ENCODE measurements around the gene NDUFV2. TPM values are rescaled to one million over a fixed set of nuclear protein-coding genes. Genes with fewer than 3 reads are reported as not detected.

NDUFV2 gene
- total RNA-seq, 2 experiments from 2014 or later, result 230 to 231 TPM

- no peaks in the 10 kb centered on the region for H3K27me3 Mint-ChIP-seq
- ChIA-PET CTCF (no interaction called here), POLR2A (interaction anchor here (21.7 kb wide), 1 partner anchor 22 kb away, joined by 914 read pairs; the partner anchor contains the start of gene NDUFV2)
- peaks cover 55% of the 10 kb centered on the region for H3K36me3 ChIP-seq (ENCODE audit: insufficient read depth, low read length)
- TF ChIP-seq, protein P1, sequence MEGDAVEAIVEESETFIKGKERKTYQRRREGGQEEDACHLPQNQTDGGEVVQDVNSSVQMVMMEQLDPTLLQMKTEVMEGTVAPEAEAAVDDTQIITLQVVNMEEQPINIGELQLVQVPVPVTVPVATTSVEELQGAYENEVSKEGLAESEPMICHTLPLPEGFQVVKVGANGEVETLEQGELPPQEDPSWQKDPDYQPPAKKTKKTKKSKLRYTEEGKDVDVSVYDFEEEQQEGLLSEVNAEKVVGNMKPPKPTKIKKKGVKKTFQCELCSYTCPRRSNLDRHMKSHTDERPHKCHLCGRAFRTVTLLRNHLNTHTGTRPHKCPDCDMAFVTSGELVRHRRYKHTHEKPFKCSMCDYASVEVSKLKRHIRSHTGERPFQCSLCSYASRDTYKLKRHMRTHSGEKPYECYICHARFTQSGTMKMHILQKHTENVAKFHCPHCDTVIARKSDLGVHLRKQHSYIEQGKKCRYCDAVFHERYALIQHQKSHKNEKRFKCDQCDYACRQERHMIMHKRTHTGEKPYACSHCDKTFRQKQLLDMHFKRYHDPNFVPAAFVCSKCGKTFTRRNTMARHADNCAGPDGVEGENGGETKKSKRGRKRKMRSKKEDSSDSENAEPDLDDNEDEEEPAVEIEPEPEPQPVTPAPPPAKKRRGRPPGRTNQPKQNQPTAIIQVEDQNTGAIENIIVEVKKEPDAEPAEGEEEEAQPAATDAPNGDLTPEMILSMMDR (IDR thresholded peaks at IDR 0.05), result no peak
- H3K9me3 Mint-ChIP-seq, result no peaks in the 10 kb centered on the region
- DNase-seq (no peak), ATAC-seq (ENCODE audit: poor library complexity) (no peak)
- H3K4me1 Mint-ChIP-seq (ENCODE audit: low read depth), result peaks cover 68% of the 10 kb centered on the region
- peaks cover 21% of the 10 kb centered on the region for H3K4me1 ChIP-seq (ENCODE audit: insufficient read depth, low read length)
- H3K27ac ChIP-seq (ENCODE audit: low read depth in 1 of 2, low read length in 2 of 2), result peak overlapping the region in 1 of 2 donors; percentile 29
- no peaks in the 10 kb centered on the region for H3K9me3 ChIP-seq (ENCODE audit: control insufficient read depth in 1 of 2, insufficient read depth in 1 of 2, low read length in 2 of 2)
- H3K4me3 Mint-ChIP-seq, result peak overlapping the region; percentile 16
- peak overlapping the region; percentile 99 for H3K27ac Mint-ChIP-seq
- H3K27me3 ChIP-seq (ENCODE audit: control insufficient read depth in 1 of 2, insufficient read depth in 2 of 2, low read length in 2 of 2), result no peaks in the 10 kb centered on the region
- H3K36me3 Mint-ChIP-seq (ENCODE audit: low read depth), result peaks cover 83% of the 10 kb centered on the region
- intact Hi-C loops (cut with DNase I, micrococcal nuclease), result loop anchor here in 1 of 2 experiments (10.0 kb wide), 1 partner anchor 482 kb away; the partner anchor contains the start of gene PPP4R1
- no peak overlapping the region for H3K4me3 ChIP-seq (ENCODE audit: low read length)
Measured at GRCh38 chr18:9133225-9133624, 30.7 kb downstream of the NDUFV2 start.

- DNase-seq, result no peak
- CTCF ChIA-PET, result interaction anchor here (0.8 to 9.4 kb wide), 5 partner anchors 9 to 61 kb away, joined by 3 to 66 read pairs (median 11); partner anchors contain the start of gene NDUFV2
- Histone ChIP-seq H3K27me3 (ENCODE audit: control insufficient read depth in 1 of 2, insufficient read depth in 2 of 2, low read length in 2 of 2) (no peaks in the 10 kb centered on the region), H3K4me1 (ENCODE audit: insufficient read depth, low read length) (peaks cover 24% of the 10 kb centered on the region), H3K9me3 (ENCODE audit: control insufficient read depth in 1 of 2, insufficient read depth in 1 of 2, low read length in 2 of 2) (no peaks in the 10 kb centered on the region), H3K4me3 (ENCODE audit: low read length) (peak overlapping the region; percentile 83), H3K27ac (ENCODE audit: low read depth in 1 of 2, low read length in 2 of 2) (peak overlapping the region; percentile 91 to 96), H3K36me3 (ENCODE audit: insufficient read depth, low read length) (peaks cover 34% of the 10 kb centered on the region)
- Mint-ChIP-seq H3K36me3 (ENCODE audit: low read depth) (peaks cover 70% of the 10 kb centered on the region), H3K4me3 (peak overlapping the region; percentile 98), H3K4me1 (ENCODE audit: low read depth) (peaks cover 72% of the 10 kb centered on the region), H3K9me3 (no peaks in the 10 kb centered on the region), H3K27me3 (no peaks in the 10 kb centered on the region), H3K27ac (peak overlapping the region; percentile 99)
- POLR2A ChIA-PET, result interaction anchor here (0.6 to 21.7 kb wide), 11 partner anchors 12 to 1390 kb away, joined by 3 to 914 read pairs (median 5); partner anchors contain the start of genes NAPG, NDUFV2 and TWSG1
- no peak for ATAC-seq (ENCODE audit: poor library complexity)
- TF ChIP-seq, protein P1 (IDR thresholded peaks at IDR 0.05), result no peak
- intact Hi-C loops (cut with DNase I, micrococcal nuclease), result loop anchor here in 1 of 2 experiments (5.0 to 10.0 kb wide), 2 partner anchors 197 to 480 kb away; partner anchors contain the start of genes PPP4R1 and TWSG1
Measured at GRCh38 chr18:9135081-9135911, 32.8 kb downstream of the NDUFV2 start.

DNA sequence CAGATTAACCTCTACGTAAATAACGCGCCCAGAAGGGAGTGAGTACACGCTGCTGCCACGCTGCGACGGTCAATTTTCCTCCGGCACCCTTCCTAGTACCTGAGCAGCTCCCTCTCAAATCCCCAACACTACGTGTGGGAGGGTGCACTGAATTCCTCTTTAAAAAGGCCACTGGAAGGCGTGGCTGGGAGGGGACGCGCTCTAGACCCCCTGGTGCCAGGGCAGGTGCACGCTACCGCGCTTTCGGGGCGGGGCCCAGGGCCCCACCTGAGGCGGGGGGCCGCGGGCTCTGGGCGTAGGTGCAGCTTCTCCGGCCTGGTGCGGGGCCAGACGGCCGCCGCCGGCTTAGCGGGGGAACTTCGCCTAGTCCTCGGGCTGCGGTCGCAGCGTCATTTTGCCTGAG is 33.4 kb downstream of the NDUFV2 start:
- peak; percentile 21 for ATAC-seq (ENCODE audit: poor library complexity)
- peak in 5 of 14 experiments; percentile 45 to 67 (median 48) for DNase-seq

More for the DNA sequence above, 33.4 kb downstream of the NDUFV2 start:
- H3K27me3 Mint-ChIP-seq, result no peaks in the 10 kb centered on the region
- H3K36me3 Mint-ChIP-seq (ENCODE audit: low read depth), result peaks cover 66% of the 10 kb centered on the region
- peak overlapping the region; percentile 91 to 96 for H3K27ac ChIP-seq (ENCODE audit: low read depth in 1 of 2, low read length in 2 of 2)
- peaks cover 28% of the 10 kb centered on the region for H3K36me3 ChIP-seq (ENCODE audit: insufficient read depth, low read length)
- peaks cover 24% of the 10 kb centered on the region for H3K4me1 ChIP-seq (ENCODE audit: insufficient read depth, low read length)
- TF ChIP-seq, protein P1 (IDR thresholded peaks at IDR 0.05), result no peak
- POLR2A ChIA-PET, result interaction anchor here (0.7 to 21.7 kb wide), 10 partner anchors 12 to 778 kb away, joined by 3 to 914 read pairs (median 10); partner anchors contain the start of genes NDUFV2, TWSG1 and VAPA
- no peaks in the 10 kb centered on the region for H3K27me3 ChIP-seq (ENCODE audit: control insufficient read depth in 1 of 2, insufficient read depth in 2 of 2, low read length in 2 of 2)
- H3K4me3 Mint-ChIP-seq, result peak overlapping the region; percentile 98
- no peaks in the 10 kb centered on the region for H3K9me3 ChIP-seq (ENCODE audit: control insufficient read depth in 1 of 2, insufficient read depth in 1 of 2, low read length in 2 of 2)
- H3K27ac Mint-ChIP-seq, result peak overlapping the region; percentile 99
- no peaks in the 10 kb centered on the region for H3K9me3 Mint-ChIP-seq
- intact Hi-C loops (cut with DNase I, micrococcal nuclease), result loop anchor here (1.0 to 10.0 kb wide), 5 partner anchors 19 to 479 kb away; partner anchors contain the start of genes NDUFV2 (in 1 of the 2), PPP4R1 (in 1 of the 2) and TWSG1 (in 1 of the 2)
- peaks cover 75% of the 10 kb centered on the region for H3K4me1 Mint-ChIP-seq (ENCODE audit: low read depth)
- peak overlapping the region; percentile 83 for H3K4me3 ChIP-seq (ENCODE audit: low read length)
- CTCF ChIA-PET, result interaction anchor here (0.8 to 9.4 kb wide), 6 partner anchors 10 to 62 kb away, joined by 3 to 66 read pairs (median 8); partner anchors contain the start of gene NDUFV2
